Kidney epithelial cell (primary cell): ENCODE results near the gene PUSL1. TPM values are rescaled to one million over a fixed set of nuclear protein-coding genes. Genes with fewer than 3 reads are reported as not detected.
A peak's percentile ranks its signal among the peaks of the same experiment; 100 is the strongest.

Source experiments
- DNase-seq: peaks from one replicate; pipeline ENCODE4 v3.0.0-alpha.2; 2010; ENCODE audit warnings: low read depth
- H3K27me3 ChIP-seq: 2 replicates; pipeline ENCODE4 v1.6.0; 2011; ENCODE audit warnings: low read length; ENCODE audit not compliant: control insufficient read depth, insufficient read depth
- H3K36me3 ChIP-seq: 2 replicates; pipeline ENCODE4 v1.5.1; 2011; ENCODE audit warnings: low read length; ENCODE audit not compliant: control insufficient read depth, insufficient read depth
- H3K4me3 ChIP-seq: 2 replicates; pipeline ENCODE4 v1.5.1; 2011; ENCODE audit warnings: low read depth, mild to moderate bottlenecking, control low read depth, low read length
- total RNA-seq: library from RNA; depleted of rRNA; stranded (reverse); fragments of >200 nt; gene quantifications from 2 replicates; pipeline ENCODE4 v1.2.3, GENCODE V29; 2015
- TF ChIP-seq, protein P1 (sequence below): IDR thresholded peaks from 2 replicates; pipeline ENCODE4 v1.5.1; 2011; ENCODE audit warnings: mild to moderate bottlenecking, moderate library complexity, low read length, control low read depth, inconsistent platforms; ENCODE audit not compliant: insufficient read depth, poor library complexity, severe bottlenecking

Gene PUSL1
- total RNA-seq, 1 donor from 2014 or later = 45.1 TPM

DNA sequence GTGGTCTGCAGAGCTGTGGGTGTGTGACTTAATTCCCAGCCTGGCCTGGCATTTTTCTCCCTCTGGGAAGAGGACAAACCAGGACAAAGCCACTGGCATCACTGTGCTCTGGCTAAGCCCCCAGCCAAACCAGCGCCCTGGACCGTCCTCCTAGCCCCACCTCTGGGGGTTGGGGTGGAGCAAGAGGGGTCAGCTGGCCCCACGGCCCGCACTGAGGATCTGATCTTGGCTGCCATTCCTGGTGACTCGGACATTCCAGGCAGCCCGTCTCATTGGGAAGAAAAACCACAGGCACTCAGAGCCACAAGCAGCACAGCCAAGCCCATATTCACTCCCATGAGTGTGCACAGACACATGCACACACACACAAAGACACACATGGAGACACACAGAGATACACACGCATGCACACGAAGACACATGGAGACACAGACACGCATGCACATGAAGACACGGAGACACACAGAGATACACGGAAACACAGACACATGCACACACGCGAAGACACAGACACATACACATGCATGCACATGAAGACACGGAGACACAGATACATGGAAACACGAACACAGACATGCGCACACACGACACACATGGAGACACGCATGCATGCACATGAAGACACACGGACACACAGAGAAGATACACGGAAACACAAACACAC, 52.2 kb downstream of the PUSL1 start:
- TF ChIP-seq, protein P1, sequence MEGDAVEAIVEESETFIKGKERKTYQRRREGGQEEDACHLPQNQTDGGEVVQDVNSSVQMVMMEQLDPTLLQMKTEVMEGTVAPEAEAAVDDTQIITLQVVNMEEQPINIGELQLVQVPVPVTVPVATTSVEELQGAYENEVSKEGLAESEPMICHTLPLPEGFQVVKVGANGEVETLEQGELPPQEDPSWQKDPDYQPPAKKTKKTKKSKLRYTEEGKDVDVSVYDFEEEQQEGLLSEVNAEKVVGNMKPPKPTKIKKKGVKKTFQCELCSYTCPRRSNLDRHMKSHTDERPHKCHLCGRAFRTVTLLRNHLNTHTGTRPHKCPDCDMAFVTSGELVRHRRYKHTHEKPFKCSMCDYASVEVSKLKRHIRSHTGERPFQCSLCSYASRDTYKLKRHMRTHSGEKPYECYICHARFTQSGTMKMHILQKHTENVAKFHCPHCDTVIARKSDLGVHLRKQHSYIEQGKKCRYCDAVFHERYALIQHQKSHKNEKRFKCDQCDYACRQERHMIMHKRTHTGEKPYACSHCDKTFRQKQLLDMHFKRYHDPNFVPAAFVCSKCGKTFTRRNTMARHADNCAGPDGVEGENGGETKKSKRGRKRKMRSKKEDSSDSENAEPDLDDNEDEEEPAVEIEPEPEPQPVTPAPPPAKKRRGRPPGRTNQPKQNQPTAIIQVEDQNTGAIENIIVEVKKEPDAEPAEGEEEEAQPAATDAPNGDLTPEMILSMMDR = no peak
- H3K4me3 ChIP-seq = no peak overlapping the region
- H3K27me3 ChIP-seq = no peaks in the 10 kb centered on the region
- no peaks in the 10 kb centered on the region for H3K36me3 ChIP-seq
- peak; percentile 82 for DNase-seq

Other genes starting within 250 kb of the PUSL1 start
- gene RNF223, start 234.3 kb upstream of the PUSL1 start, total RNA-seq = 5.4 and 7.5 TPM in 2 replicates
- gene C1orf159, start 192.5 kb upstream of the PUSL1 start, total RNA-seq = 20.3 and 25.5 TPM in 2 replicates
- 0.27 TPM in 1 of 2 replicates, not detected in the other for gene TTLL10, start 134.7 kb upstream of the PUSL1 start, total RNA-seq
- gene TNFRSF18, start 102.0 kb upstream of the PUSL1 start, total RNA-seq = 0.67 and 2.1 TPM in 2 replicates
- 0.25 and 3.6 TPM in 2 replicates for gene TNFRSF4, start 94.4 kb upstream of the PUSL1 start, total RNA-seq
- gene SDF4, start 76.6 kb upstream of the PUSL1 start, total RNA-seq = 146 and 153 TPM in 2 replicates
- gene B3GALT6, start 76.4 kb upstream of the PUSL1 start, total RNA-seq = 43.7 and 48.6 TPM in 2 replicates
- gene C1QTNF12, start 61.9 kb upstream of the PUSL1 start, total RNA-seq = 0.88 and 1.4 TPM in 2 replicates
- 65.1 and 78.0 TPM in 2 replicates for gene UBE2J2, start 34.7 kb upstream of the PUSL1 start, total RNA-seq
- 0.46 and 0.62 TPM in 2 replicates for gene SCNN1D, start 28.2 kb upstream of the PUSL1 start, total RNA-seq
- gene ACAP3, start 667 bp upstream of the PUSL1 start, total RNA-seq = 37.9 and 43.1 TPM in 2 replicates
- 94.2 and 123 TPM in 2 replicates for gene INTS11, start 16.1 kb downstream of the PUSL1 start, total RNA-seq
- gene CPTP, start 16.2 kb downstream of the PUSL1 start, total RNA-seq = 44.3 and 59.5 TPM in 2 replicates
- gene TAS1R3, start 22.7 kb downstream of the PUSL1 start, total RNA-seq = 0.08 and 1.0 TPM in 2 replicates
- gene DVL1, start 40.8 kb downstream of the PUSL1 start, total RNA-seq = 87.3 and 101 TPM in 2 replicates
- 106 and 165 TPM in 2 replicates for gene MXRA8, start 50.0 kb downstream of the PUSL1 start, total RNA-seq
- gene AURKAIP1, start 66.6 kb downstream of the PUSL1 start, total RNA-seq = 201 and 204 TPM in 2 replicates
- gene CCNL2, start 90.7 kb downstream of the PUSL1 start, total RNA-seq = 134 and 136 TPM in 2 replicates
- gene MRPL20, start 98.7 kb downstream of the PUSL1 start, total RNA-seq = 134 and 159 TPM in 2 replicates
- gene ANKRD65, start 112.7 kb downstream of the PUSL1 start, total RNA-seq = 1.4 and 1.6 TPM in 2 replicates
- 27.6 and 28.3 TPM in 2 replicates for gene VWA1, start 127.1 kb downstream of the PUSL1 start, total RNA-seq
- gene ATAD3C, start 141.1 kb downstream of the PUSL1 start, total RNA-seq = 0.38 and 0.75 TPM in 2 replicates
- 31.4 and 37.8 TPM in 2 replicates for gene ATAD3B, start 163.2 kb downstream of the PUSL1 start, total RNA-seq
- 51.5 and 53.6 TPM in 2 replicates for gene ATAD3A, start 203.6 kb downstream of the PUSL1 start, total RNA-seq
- 2.8 and 3.9 TPM in 2 replicates for gene TMEM240, start 232.0 kb downstream of the PUSL1 start, total RNA-seq